Measurements from ENCODE around the gene OR4L1.
"Not testable (repeated sequence)": the region's sequence is repeated elsewhere in the genome, so short reads cannot be mapped to it uniquely, and the experiment has no call there.

The OR4L1 gene

GRCh38 chr14:20059745-20060144, at the start of gene OR4L1:
TSS of gene OR4L1 (plus strand) at chr14:20060045. CDS start at chr14:20060045, 0 bp downstream.
- DNase-seq: no peak

- no peak for DNase-seq
These were observed 40.5 kb upstream of the OR4L1 start, which contains the start of gene OR4K14 for GRCh38 chr14:20019257-20019865. TSS of gene OR4K14 (minus strand) at chr14:20019307. CDS start at chr14:20015193, 4,114 bp downstream.

GRCh38 chr14:20031058-20031457, 28.8 kb upstream of the OR4L1 start:
- DNase-seq: no peak

GRCh38 chr14:20035449-20035848, 24.4 kb upstream of the OR4L1 start:
- DNase-seq: no peak

GRCh38 chr14:20035938-20036337, 23.9 kb upstream of the OR4L1 start, which contains the start of gene OR4K13:
TSS of gene OR4K13 (minus strand) at chr14:20036038. CDS start at chr14:20034758, 1,280 bp downstream.
- DNase-seq: no peak

GRCh38 chr14:20044243-20044642, 15.6 kb upstream of the OR4L1 start:
- no peak for DNase-seq

- DNase-seq: no peak
These were observed 11.6 kb upstream of the OR4L1 start for GRCh38 chr14:20048202-20048601.

- DNase-seq: no peak
These were observed 32.2 kb downstream of the OR4L1 start for GRCh38 chr14:20092050-20092449.

GRCh38 chr14:20093442-20093841, 33.6 kb downstream of the OR4L1 start:
- DNase-seq: no peak

GRCh38 chr14:20098926-20099770, 39.3 kb downstream of the OR4L1 start:
- not testable (repeated sequence) for DNase-seq

- DNase-seq: no peak
These were observed 50.6 kb downstream of the OR4L1 start, which contains the start of gene OR4K17 for GRCh38 chr14:20110438-20110837. TSS of gene OR4K17 (plus strand) at chr14:20110739. CDS start at chr14:20117500, 6,761 bp downstream.

Data from CD4-positive, alpha-beta T cell treated with Interleukin-17A for 4 hours (primary cell).